Measurements from ENCODE around the gene KAZALD1. TPM values are rescaled to one million over a fixed set of nuclear protein-coding genes. Genes with fewer than 3 reads are reported as not detected.

KAZALD1 gene
- total RNA-seq, 1 donor from 2014 or later = 2.9 TPM

DNA sequence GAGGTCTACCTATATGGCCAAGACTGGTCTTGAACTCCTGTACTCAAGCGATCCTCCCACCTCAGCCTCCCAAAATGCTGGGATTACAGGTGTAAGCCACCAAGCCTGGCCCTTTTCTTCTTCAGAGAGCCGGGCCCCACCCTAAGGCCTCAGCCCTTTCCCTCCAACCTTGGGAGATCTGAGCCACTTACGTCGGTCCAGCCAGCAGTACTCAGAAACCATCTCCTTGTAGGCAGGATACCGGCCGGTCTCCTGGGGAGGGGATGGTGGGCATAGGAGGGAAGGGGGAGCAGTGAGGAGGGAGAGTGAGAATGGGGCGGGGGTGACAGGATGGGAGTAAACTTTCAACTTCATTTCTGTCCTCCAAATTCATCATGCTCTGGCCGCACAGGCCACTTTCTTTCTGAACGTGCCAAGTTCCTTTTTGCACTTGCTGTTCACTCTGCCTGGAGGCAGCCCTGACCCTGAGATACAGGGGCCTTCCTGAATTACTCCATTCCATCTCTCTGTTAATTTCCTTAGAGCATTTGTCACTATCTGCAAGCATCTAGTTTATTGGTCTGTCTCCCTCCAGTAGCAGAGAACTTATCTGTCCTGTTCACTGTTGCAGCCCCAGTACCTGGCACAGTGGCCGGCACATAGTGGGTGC lies 41.2 kb upstream of the KAZALD1 start:
- Mint-ChIP-seq H3K27ac (ENCODE audit: unreplicated experiment) (no peak overlapping the region), H3K4me3 (no peak overlapping the region), H3K27me3 (ENCODE audit: low read depth) (peaks cover 57% of the 10 kb centered on the region), H3K9me3 (no peaks in the 10 kb centered on the region), H3K36me3 (ENCODE audit: low read depth) (no peaks in the 10 kb centered on the region), H3K4me1 (peaks cover 3% of the 10 kb centered on the region)
- no peak for DNase-seq (ENCODE audit: low read depth, low spot score)
- no peak for TF ChIP-seq CTCF (conservative IDR thresholded peaks at IDR 0.05)

DNA sequence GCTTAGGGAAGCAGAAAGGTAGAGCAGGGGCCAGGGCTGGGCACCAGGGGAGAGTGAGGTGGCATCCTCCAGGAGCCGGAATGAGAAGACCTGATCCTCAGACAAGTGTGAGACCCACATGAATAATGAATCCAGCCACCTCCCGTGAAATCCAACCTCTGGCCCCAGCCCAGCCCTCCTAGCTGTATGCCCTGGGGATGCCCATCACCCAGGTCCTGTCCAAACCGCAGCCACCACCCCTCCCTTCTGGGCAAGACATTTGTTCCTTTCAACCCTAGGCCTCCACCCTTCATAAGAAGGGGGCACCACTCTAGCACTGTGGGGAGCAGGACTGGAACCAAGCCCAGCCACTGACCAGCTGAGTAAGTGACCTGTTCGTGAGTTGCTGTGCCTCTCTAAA lies 40.5 kb upstream of the KAZALD1 start:
- H3K36me3 Mint-ChIP-seq (ENCODE audit: low read depth) = no peaks in the 10 kb centered on the region
- peaks cover 3% of the 10 kb centered on the region for H3K4me1 Mint-ChIP-seq
- peaks cover 52% of the 10 kb centered on the region for H3K27me3 Mint-ChIP-seq (ENCODE audit: low read depth)
- H3K9me3 Mint-ChIP-seq = no peaks in the 10 kb centered on the region
- no peak overlapping the region for H3K27ac Mint-ChIP-seq (ENCODE audit: unreplicated experiment)
- no peak for DNase-seq (ENCODE audit: low read depth, low spot score)
- no peak for TF ChIP-seq CTCF (conservative IDR thresholded peaks at IDR 0.05)
- H3K4me3 Mint-ChIP-seq = no peak overlapping the region

DNA sequence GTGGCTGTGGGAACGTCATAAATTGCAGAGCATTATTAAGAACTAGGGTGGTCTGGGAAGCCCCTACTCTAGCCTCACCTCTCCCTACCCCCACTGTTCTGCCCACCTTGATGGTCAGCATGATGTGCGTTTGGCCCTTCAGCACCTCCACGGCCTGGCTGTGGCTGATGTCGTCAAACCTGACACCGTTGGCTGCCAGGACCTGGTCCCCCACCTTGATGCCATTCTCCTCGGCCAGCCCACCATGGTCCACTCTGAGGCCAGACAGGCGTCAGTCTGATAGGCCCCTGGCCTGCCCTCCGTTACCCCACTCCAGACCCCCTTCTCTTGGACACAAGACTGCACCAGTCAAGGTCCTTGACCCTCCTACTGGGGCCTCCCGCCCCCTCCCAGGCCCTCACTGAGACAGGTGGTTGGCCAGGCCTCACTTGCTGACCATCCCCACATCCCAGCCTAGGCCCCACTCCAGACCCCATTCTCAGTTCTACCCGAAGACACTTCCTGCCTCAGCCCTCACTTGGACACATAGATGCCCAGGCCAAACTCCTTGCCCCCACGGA lies 40.0 kb upstream of the KAZALD1 start:
- H3K27ac Mint-ChIP-seq (ENCODE audit: unreplicated experiment) = no peak overlapping the region
- peaks cover 3% of the 10 kb centered on the region for H3K4me1 Mint-ChIP-seq
- H3K36me3 Mint-ChIP-seq (ENCODE audit: low read depth) = no peaks in the 10 kb centered on the region
- no peak for DNase-seq (ENCODE audit: low read depth, low spot score)
- peaks cover 47% of the 10 kb centered on the region for H3K27me3 Mint-ChIP-seq (ENCODE audit: low read depth)
- no peaks in the 10 kb centered on the region for H3K9me3 Mint-ChIP-seq
- no peak for TF ChIP-seq CTCF (conservative IDR thresholded peaks at IDR 0.05)
- no peak overlapping the region for H3K4me3 Mint-ChIP-seq

DNA sequence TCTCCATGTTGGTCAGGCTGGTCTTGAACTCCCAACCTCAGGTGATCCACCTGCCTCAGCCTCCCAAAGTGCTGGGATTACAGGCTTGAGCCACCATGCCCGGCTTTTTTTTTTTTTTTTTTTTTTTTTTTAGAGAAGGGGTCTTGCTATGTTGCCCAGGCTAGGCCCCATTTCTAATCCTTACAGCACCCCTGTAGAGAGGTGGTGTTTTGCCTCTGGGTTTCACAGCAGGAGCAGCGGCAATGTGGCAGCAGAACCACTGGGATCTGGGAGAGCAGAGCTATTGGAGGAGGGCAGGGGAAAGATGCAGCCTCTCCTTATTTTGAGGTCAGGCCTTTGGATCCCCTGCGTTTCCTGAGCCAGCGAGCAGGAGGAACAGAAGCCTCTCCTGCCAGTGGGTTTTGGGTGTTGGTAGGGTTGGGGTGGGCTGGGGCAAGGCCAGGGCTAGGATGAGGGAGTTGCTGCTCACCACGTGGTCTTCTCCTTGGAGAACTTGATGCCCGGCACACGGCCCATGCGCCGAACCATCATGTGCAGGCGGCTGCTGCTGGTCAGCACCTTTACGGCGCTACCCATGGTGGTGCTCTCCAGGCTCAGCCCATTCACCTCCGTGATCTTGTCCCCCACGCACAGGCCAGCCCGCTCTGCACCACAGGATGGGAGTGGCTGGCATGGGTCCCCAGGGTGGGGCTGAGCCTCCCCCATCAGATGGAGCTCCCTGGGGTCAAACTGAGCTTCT lies 38.7 kb upstream of the KAZALD1 start:
- Mint-ChIP-seq H3K4me1 (peaks cover 3% of the 10 kb centered on the region), H3K36me3 (ENCODE audit: low read depth) (no peaks in the 10 kb centered on the region), H3K4me3 (no peak overlapping the region), H3K27ac (ENCODE audit: unreplicated experiment) (no peak overlapping the region), H3K27me3 (ENCODE audit: low read depth) (peaks cover 40% of the 10 kb centered on the region), H3K9me3 (no peaks in the 10 kb centered on the region)
- no peak for DNase-seq (ENCODE audit: low read depth, low spot score)
- TF ChIP-seq CTCF (conservative IDR thresholded peaks at IDR 0.05) = no peak

DNA sequence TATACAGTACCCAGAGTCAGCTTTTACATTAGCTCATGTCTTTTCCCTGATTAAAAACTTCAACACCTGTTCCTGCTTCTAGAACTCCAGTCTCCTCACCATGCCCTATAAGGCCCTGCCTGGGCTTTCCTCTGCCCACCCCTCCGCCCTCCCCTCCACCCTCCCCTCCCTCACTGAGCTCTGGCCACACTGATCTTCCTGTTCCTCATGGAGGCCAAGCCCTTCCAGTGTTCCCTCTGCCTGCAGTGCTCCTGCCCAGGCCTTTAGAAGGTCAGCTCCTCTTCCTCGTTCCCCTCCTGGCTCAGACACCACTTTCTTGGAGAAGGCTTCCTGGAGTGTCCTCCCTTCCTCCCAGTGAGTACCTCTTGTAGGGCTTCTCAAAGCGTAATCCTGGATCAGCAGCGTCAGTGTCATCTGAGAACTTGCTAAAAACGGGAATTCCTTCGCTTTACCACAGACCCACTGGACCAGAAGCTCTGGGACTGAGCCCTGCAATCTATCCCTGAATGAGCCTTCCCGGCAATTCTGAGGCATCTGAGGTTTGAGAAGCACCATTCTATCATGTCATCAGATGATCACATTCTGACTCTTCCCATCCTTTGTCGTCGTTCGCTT lies 34.6 kb upstream of the KAZALD1 start:
- H3K4me3 Mint-ChIP-seq = no peak overlapping the region
- no peak overlapping the region for H3K27ac Mint-ChIP-seq (ENCODE audit: unreplicated experiment)
- no peak for DNase-seq (ENCODE audit: low read depth, low spot score)
- H3K9me3 Mint-ChIP-seq = no peaks in the 10 kb centered on the region
- peaks cover 44% of the 10 kb centered on the region for H3K27me3 Mint-ChIP-seq (ENCODE audit: low read depth)
- peaks cover 14% of the 10 kb centered on the region for H3K4me1 Mint-ChIP-seq
- H3K36me3 Mint-ChIP-seq (ENCODE audit: low read depth) = no peaks in the 10 kb centered on the region
- TF ChIP-seq CTCF (conservative IDR thresholded peaks at IDR 0.05) = no peak

All from neural crest cell (in vitro differentiated cells).